T47D (cell line): ENCODE measurements around the gene PHGDH.

ENCODE experiments used
- DNase-seq, 2 experiments: peaks; one replicate each; pipeline versions ENCODE4 v3.0.0 to v3.0.0-alpha.2; 2011 to 2012; ENCODE audit warnings: low read depth in 1 of 2, low spot score in 1 of 2
- JUND ChIP-seq: IDR thresholded peaks from 2 replicates; pipeline ENCODE4 v1.6.1; 2012; ENCODE audit warnings: low read depth
- in situ Hi-C: cut with HindIII; loops from 2 replicates; pipeline ENCODE4 v1.10.0; 2016; ENCODE audit warnings: low sequenced_read_pairs, low pct_unique_long_range_greater_than_20kb

The PHGDH gene

DNA sequence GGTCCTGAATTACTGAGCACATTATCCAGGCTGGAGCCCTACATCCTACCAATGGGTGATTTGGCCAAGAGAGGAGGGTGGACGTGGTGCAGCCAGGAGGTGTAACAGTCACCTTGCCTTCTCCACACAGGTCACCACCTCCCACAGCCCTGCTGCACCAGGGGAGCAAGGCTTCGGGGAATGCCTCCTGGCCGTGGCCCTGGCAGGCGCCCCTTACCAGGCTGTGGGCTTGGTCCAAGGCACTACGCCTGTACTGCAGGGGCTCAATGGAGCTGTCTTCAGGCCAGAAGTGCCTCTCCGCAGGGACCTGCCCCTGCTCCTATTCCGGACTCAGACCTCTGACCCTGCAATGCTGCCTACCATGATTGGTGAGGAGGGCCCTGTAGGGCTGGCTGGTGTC, 30.9 kb downstream of the PHGDH start:
- no peak for TF ChIP-seq JUND

DNA sequence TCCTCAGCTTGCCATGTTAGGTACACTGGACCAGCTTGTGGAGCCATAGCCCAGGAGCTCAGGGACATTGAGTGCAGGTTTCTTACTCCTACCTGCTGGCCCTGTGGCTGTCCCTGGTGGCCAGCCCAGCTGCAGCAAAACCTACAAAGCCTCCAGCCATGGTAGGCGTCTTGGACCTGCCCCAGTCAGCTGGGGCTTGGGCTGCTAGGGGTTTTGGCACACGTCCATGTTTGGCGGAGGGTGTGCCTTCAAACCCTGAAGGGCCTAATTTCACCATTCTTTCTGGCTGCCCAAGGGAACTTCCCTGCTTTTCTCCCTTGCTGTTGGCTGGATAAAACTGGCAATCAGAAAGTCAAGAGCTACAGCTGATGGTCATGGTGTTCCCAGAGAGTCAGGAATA, 31.6 kb downstream of the PHGDH start:
- DNase-seq: no peak
- in situ Hi-C loops: no loop called here
- TF ChIP-seq JUND: no peak

More for the DNA sequence above, 30.9 kb downstream of the PHGDH start:
- DNase-seq: no peak
- in situ Hi-C loops: no loop called here

DNA sequence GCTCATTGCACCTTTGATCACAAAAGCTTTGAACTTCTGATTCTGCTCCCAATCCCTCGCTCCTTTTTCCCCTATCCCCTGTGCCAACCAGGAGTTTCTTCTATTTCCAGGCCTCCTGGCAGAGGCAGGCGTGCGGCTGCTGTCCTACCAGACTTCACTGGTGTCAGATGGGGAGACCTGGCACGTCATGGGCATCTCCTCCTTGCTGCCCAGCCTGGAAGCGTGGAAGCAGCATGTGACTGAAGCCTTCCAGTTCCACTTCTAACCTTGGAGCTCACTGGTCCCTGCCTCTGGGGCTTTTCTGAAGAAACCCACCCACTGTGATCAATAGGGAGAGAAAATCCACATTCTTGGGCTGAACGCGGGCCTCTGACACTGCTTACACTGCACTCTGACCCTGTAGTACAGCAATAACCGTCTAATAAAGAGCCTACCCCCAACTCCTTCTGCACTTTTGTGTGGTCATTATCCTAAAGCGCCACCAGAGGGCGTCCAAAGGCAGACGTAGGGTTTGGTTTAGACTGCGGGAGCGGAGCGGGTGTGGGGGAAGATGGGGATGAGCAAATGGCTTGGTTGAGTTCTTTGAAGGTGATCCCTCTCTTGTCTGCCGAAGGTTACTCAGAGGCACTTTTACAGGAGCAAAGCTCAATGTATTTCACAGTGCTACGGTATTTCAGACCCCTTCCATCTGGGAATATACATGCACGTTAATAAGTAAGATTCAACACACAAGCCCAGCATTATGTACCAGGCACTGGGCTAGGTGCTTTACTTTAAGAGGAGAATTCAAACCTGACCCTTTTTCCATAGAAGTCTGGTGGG, 32.3 kb downstream of the PHGDH start:
- no peak for TF ChIP-seq JUND
- in situ Hi-C loops: no loop called here
- peak; percentile 43 to 82 for DNase-seq

DNA sequence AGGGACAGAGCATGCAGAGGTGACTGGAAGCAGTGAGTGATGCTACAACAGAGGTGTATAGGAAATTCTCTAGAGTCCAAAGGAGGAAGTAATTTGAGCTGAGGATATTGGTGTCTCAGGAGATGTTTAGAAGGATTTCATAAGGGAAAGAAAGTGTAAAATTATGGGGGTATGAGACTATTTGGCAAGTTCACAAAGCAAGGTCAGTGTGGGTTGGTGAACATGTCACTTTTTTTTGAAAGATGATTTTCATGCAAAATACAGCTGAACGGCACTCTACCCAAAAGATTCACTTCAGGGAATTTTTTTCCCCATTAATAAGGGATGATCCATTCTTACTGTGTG, 32.8 kb downstream of the PHGDH start:
- no peak for TF ChIP-seq JUND
- in situ Hi-C loops: no loop called here
- no peak for DNase-seq

DNA sequence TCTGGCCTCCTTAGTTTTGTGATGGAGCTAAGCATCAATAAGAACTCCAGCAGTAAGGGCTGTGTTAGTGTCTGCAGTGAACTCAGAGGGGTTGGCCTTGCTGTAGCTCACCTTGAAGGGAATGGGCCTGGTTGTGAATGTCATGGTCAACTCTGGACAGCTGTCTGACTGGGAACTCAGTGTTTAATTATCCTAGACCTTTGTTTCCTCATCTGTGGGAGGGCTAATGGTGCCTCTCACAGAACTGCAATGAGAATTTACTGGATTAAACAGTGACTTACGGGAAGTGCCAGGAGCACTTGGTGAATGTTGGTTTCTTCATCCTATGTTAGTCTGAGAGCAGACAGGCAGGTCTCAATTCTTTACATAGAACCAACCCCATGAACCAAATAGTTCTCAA, 33.3 kb downstream of the PHGDH start:
- TF ChIP-seq JUND: no peak
- in situ Hi-C loops: no loop called here
- peak in 1 of 2 experiments; percentile 14 for DNase-seq

DNA sequence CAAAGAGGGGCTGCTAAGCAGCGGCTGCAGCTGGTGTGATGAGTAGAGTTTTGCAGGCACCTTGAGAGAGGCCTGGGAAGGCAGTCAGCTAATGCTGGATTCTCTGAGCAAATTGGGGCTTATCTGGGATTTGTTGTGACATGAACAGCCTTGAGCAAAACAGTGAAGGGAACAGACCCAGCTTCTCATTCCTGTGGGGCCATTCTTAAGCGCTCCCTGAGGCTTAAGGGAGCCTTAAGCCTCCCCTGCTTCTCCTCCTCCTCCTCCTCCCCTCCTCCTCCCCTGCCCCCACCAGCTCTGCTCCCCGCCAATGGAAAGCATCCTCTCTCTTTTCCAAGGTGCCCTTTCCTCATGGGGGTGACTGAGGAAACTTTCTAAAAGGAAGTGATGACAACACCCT, 35.7 kb downstream of the PHGDH start:
- no peak for DNase-seq
- TF ChIP-seq JUND: no peak
- in situ Hi-C loops: no loop called here

DNA sequence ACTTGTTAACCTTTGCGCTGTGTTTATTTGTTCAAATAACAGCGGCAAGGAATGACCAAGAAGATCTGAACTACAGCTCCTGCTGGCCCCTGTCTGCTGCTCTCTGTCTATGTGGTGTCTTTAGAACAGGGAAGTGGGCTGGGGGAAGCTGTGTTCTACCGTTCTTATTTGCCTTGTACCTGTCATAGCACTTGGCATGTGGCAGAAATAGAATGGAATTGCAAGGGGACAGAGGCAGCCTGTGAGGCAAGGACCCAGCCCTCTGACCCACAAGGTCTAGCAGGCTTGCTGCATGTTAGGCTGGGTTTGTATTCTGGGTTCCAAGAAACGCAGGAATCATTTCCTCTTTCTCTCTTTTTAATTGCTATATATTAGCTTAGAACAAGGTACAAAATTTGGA, 36.3 kb downstream of the PHGDH start:
- in situ Hi-C loops: no loop called here
- TF ChIP-seq JUND: no peak

DNA sequence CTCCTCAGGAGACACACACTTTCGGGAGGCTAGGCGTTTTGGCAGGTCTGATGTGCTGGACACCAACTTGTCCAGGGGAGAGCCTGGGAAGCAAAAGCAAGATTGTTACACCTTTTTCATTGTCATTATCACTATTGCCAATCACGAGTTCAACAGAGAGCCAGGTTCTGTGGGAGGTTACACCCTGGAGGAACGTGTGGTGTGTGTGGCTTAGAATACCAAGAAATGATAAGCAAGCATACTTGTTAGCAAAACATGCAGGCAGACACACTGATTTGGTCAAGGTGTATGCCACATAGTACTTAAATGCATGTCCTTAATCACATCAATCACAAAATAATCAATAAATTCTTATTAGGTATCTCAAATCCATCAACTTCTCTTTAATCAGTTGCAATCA, 40.9 kb downstream of the PHGDH start:
- DNase-seq: no peak
- no peak for TF ChIP-seq JUND
- in situ Hi-C loops: no loop called here

More for the DNA sequence above, 36.3 kb downstream of the PHGDH start:
- DNase-seq: no peak

DNA sequence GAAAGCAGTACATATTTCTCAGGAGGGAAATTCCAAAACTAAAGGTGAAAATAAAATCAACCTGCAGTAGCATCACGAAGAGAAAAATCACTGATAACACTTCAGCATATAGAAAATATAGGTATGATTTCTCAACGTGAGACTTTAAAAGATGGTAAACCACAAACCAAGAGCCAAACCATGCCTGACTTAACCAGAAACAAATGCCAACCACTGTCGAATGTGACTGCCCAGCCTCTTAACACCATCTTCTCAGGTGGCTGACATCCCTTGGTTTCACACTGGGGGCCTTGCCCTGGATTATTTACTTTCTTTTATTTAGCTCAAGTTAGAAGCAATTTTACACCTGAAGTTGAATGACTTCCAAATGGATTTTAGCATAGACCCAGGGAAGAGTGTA, 46.9 kb downstream of the PHGDH start:
- in situ Hi-C loops: no loop called here
- no peak for DNase-seq
- no peak for TF ChIP-seq JUND

DNA sequence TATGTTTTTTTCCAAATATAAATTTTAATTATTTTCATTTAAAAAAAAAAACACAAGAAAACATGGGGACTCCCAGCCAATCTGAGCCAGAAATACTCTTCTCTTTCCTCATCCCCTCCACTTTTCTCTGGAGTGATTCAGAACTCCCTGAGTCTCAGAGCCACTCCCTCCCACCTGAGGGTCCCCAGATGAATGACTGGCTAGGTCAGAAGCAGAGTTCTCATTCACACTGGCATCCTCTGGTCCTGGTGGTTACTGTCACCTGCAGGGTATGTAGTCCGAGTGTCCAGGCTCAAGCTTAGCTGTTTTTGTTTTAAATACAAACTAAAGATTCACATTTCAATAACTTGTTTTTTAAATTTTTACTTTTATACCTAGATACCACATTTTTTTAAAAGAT, 50.7 kb downstream of the PHGDH start:
- in situ Hi-C loops: no loop called here
- no peak for TF ChIP-seq JUND
- DNase-seq: no peak

DNA sequence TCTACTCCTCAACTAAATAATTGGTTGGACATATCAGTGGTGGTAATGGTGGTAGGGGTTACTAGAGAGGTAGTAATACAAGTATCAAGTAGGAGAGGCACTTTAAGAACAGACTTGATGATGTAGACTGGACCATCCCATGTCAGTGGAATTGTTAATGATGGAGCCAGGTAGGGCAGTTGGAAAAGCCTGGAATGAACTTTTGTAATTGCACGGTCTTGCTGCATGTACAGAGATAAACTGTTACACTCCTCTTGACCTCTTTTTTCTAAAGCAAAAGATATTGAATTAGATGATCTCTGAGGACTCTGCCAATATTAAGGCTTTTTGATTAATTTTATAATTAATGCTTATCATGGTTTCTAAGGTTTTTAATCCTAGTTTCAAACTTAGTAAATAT, 51.2 kb downstream of the PHGDH start:
- in situ Hi-C loops: no loop called here
- DNase-seq: no peak
- TF ChIP-seq JUND: no peak

DNA sequence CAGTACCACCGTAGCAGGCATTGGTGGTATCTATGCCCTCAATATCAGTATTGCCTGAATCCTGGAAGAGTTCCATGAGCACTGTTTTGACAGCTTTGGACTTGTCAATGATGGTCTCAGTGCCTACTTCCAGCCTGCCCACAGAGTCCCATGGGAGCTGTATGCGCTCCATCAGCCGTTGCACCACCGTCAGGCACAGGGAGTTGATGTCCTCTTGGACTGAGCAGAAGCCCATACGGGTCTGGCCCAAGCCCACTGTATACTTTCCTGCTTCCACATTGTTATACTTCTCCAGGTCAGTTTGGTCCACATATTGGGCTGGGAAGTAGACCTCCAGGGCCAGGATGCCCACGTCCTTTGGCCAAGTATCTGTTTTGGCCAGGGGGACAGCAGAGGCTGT, 52.5 kb downstream of the PHGDH start:
- no peak for DNase-seq
- no peak for TF ChIP-seq JUND
- in situ Hi-C loops: no loop called here

DNA sequence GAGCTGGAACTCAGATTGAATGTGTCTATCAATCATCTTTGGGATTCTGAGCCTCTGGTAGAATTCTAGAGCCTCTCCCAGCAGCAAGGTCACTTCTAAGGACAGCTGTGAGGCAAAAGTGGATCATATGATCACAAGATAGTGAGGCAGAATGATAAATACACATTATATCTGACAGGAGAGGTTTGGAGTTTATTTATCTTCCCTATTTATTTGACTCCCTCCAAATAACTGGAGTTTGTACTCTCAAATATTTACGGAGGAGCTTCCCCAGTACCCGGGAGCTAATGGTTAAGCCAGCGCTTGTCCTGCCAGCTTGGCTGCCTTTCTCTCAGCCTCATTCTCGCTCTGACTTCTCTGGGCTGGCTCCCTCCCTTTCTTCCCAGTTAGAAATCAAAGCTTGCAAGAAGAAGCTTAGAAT, 54.6 kb downstream of the PHGDH start:
- peak; percentile 36; the same call in 1 of the 2 replicates for TF ChIP-seq JUND
- in situ Hi-C loops: no loop called here
- DNase-seq: peak in 1 of 2 experiments; percentile 64

DNA sequence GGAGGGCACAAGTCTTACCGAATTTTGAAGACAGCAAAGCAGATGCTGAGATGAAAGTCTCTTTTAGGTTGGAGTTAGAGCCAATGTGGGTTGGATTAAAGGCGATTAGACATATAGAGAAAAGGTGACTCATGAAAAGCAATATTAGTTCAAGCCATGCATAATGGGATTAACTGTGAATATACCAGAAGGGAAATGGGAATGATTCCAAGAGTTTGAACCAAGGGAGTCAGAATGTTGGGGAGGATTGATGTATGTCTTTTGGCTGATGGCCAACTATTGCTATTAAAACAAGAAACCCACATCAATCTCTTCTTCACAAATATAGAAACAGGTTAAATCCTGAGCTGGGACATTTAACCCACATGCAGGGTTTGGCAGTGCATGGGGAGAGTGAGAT, 55.8 kb downstream of the PHGDH start:
- no peak for TF ChIP-seq JUND
- no peak for DNase-seq
- in situ Hi-C loops: no loop called here
